Epithelial cell of esophagus (primary cell): Measurements from ENCODE around the gene SLC7A5.
"Not testable (repeated sequence)": the region's sequence is repeated elsewhere in the genome, so short reads cannot be mapped to it uniquely, and the experiment has no call there.

ENCODE experiments used
- DNase-seq: peaks from one replicate; pipeline ENCODE4 v3.0.0; 2010; ENCODE audit warnings: low read depth
- H3K4me3 ChIP-seq: 2 replicates; pipeline ENCODE4 v1.5.1; 2011; ENCODE audit warnings: mild to moderate bottlenecking, low read length, control low read depth
- TF ChIP-seq, protein P1 (sequence below): IDR thresholded peaks from 2 replicates; pipeline ENCODE4 v1.5.1; 2011; ENCODE audit warnings: low read depth, mild to moderate bottlenecking, low read length, control low read depth, inconsistent platforms; ENCODE audit not compliant: insufficient read depth; ENCODE audit errors: missing control alignments

SLC7A5 gene

DNA sequence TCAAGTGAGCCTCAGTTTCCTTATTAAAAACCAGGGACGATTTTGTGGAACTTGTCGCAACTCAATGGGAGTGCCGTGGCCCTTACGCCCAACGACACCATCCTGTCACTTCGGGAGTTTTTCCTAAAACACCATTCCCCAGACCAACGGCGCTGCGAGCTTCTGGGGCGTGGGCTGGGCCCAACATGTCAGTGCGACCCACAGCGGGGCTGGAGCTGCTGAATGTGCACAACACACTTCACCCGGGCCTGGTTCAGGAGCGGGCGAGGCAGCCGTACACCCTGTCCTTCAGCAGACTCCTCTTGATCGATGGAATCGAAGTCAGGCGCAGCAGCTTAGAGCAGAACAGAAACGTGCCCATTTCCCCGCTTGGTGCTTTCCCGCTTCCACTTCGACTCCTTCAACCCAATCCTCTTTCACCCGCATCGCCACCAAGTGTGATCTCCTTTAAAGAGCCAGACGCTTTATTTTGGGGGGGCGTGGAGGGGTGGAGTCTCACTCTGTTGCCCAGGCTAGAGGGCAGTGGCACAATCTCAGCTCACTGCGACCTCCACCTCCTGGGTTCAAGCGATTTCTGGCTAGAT is 13.2 kb upstream of the SLC7A5 start:
- TF ChIP-seq, protein P1, sequence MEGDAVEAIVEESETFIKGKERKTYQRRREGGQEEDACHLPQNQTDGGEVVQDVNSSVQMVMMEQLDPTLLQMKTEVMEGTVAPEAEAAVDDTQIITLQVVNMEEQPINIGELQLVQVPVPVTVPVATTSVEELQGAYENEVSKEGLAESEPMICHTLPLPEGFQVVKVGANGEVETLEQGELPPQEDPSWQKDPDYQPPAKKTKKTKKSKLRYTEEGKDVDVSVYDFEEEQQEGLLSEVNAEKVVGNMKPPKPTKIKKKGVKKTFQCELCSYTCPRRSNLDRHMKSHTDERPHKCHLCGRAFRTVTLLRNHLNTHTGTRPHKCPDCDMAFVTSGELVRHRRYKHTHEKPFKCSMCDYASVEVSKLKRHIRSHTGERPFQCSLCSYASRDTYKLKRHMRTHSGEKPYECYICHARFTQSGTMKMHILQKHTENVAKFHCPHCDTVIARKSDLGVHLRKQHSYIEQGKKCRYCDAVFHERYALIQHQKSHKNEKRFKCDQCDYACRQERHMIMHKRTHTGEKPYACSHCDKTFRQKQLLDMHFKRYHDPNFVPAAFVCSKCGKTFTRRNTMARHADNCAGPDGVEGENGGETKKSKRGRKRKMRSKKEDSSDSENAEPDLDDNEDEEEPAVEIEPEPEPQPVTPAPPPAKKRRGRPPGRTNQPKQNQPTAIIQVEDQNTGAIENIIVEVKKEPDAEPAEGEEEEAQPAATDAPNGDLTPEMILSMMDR, result no peak
- no peak overlapping the region for H3K4me3 ChIP-seq
- no peak for DNase-seq

DNA sequence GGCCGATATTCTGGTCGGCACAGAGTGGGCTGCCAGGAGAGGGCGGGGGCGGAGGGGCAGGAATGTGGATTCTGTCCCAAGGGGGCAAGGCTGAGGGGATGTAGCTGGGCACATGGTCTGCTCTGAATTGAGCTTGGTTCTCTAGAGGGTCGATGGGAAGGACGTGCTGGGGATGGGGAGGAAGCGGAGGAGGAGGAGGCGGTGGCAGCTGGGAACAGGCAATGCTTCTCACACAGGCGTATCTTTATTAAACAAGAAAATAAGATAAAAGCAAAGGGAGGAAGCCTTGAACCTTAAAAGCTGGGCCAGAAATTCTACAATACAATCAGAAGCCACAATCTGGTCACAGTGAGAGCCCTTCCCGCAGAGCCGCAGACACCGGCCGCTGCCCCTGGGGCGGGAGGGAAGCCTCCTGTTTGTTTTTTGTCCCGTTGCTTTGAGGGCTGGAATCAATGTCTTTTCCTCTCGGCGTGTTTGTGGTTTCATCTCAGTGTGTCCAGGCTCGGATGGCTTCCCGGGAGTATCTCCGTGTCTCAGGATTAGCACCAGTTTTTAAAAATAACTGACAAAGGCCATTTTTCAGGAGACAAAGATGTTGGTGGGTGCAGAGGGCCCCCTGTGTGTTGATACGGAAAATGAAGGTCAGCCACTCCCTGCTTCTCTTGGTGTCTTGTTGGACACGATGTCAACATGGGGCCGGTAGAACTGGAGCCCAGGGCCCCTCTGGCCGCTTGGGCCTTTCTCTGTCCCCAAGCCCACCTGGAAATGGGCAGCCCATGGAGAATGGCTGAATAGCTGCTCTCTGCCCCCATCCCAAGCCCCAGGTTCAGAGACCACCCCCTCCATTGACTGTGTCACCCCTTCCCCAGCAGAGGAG is 12.3 kb upstream of the SLC7A5 start:
- TF ChIP-seq, protein P1, result no peak
- DNase-seq, result no peak
- H3K4me3 ChIP-seq, result no peak overlapping the region

- TF ChIP-seq, protein P1, result no peak
- no peak overlapping the region for H3K4me3 ChIP-seq
- no peak for DNase-seq
These were observed 10.9 kb upstream of the SLC7A5 start for GRCh38 chr16:87880117-87880696.

DNA sequence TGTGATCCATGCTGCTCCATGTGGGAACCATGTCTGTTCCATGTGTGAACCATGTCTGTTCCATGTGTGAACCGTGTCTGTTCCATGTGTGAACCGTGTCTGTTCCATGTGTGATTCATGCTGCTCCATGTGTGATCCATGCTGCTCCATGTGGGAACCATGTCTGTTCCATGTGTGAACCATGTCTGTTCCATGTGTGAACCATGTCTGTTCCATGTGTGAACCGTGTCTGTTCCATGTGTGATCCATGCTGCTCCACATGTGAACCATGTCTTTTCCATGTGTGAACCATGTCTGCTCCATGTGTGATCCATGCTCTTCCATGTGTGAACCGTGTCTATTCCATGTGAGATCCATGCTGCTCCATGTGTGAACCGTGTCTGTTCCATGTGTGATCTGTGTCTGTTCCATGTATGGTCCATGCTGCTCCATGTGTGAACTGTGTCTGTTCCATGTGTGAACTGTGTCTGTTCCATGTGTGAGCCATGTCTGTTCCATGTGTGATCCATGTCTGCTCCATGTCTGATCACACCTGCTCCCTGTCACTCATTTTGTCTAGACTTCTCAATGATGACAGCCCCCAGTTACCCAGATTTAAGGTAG is 10.2 kb upstream of the SLC7A5 start:
- not testable (repeated sequence) for DNase-seq, H3K4me3 ChIP-seq

DNA sequence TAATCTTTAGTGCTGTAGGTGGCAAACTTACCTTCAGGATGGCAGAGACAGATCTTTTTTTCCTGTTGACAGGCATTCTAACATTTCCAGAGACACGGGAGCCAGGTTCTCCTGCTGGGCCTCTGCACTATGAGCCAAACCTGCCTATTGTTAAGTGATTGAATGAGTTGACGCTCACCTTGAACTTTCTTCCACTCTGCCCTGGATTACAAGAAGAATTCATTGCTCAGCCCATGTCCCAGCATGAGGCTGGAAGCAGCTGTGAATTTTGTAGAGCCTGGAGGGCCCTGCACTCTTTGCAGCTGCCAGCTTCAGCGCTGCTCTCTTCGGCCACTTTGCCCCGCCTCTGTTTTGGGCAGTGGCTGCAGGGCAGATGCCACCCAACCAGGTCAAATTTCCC is 9.4 kb upstream of the SLC7A5 start:
- TF ChIP-seq, protein P1, result no peak
- DNase-seq, result no peak
- H3K4me3 ChIP-seq, result no peak overlapping the region

DNA sequence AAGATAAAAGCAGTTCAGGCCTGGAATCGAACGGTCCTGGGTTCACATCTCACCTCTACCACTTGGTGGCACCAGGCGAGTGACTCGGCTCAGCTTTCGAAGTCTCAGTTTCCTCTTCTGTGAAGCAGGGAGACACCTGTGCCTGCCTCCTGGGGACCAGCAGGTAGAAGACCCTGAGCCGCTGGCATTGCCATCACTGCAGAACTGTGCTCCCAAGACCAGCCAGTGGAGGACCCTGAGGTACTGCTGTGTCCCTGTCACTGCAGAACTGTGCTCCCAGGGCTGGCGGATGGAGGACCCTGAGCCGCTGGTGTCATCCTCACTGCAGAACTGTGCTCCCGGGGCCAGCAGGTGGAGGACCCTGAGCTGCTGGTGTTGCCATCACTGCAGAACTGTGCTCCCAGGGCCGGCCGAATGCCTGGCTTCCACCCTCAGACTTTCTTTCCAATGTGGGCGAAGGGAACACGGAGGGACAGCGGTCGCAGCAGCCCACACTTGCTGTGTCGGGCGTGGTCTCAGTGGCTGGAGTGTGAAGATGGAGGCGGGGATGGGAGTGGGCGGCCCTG is 8.7 kb upstream of the SLC7A5 start:
- TF ChIP-seq, protein P1, result peak; percentile 15
- no peak overlapping the region for H3K4me3 ChIP-seq
- no peak for DNase-seq
